ENCODE measurements around the gene NEK6. TPM values are rescaled to one million over a fixed set of nuclear protein-coding genes. Genes with fewer than 3 reads are reported as not detected.

The NEK6 gene
- total RNA-seq, 2 donors from 2014 or later = 77.8 to 83.4 TPM

- no peaks in the 10 kb centered on the region for H3K9me3 ChIP-seq
Observed at GRCh38 chr9:124333203-124333579, 75.4 kb downstream of the NEK6 start.

GRCh38 chr9:124334568-124335319 is 77.0 kb downstream of the NEK6 start:
- DNase-seq = no peak
- no peak overlapping the region for H3K9ac ChIP-seq (ENCODE audit: low read depth in 2 of 2, low read length in 2 of 2)
- intact Hi-C loops (cut with DNase I) = no loop called here
- H3K9me3 ChIP-seq = no peaks in the 10 kb centered on the region
- no peaks in the 10 kb centered on the region for H3K4me1 ChIP-seq
- H3K36me3 ChIP-seq = peaks cover 4% of the 10 kb centered on the region
- no peak for TF ChIP-seq CTCF (IDR thresholded peaks at IDR 0.05)
- no peak overlapping the region for H3K4me3 ChIP-seq
- no peak overlapping the region for H3K27ac ChIP-seq
- no peaks in the 10 kb centered on the region for H3K27me3 ChIP-seq

More at GRCh38 chr9:124333203-124333579, 75.4 kb downstream of the NEK6 start:
- H3K4me3 ChIP-seq = no peak overlapping the region
- intact Hi-C loops (cut with DNase I) = no loop called here
- DNase-seq = no peak
- no peaks in the 10 kb centered on the region for H3K4me1 ChIP-seq
- H3K9ac ChIP-seq (ENCODE audit: low read depth in 2 of 2, low read length in 2 of 2) = no peak overlapping the region
- peaks cover 10% of the 10 kb centered on the region for H3K36me3 ChIP-seq
- TF ChIP-seq CTCF (IDR thresholded peaks at IDR 0.05) = no peak
- no peak overlapping the region for H3K27ac ChIP-seq
- H3K27me3 ChIP-seq = no peaks in the 10 kb centered on the region

GRCh38 chr9:124335320-124335707 is 77.6 kb downstream of the NEK6 start:
- Histone ChIP-seq H3K4me1 (no peaks in the 10 kb centered on the region), H3K4me3 (no peak overlapping the region), H3K36me3 (peaks cover 4% of the 10 kb centered on the region), H3K27ac (no peak overlapping the region), H3K9me3 (no peaks in the 10 kb centered on the region), H3K27me3 (no peaks in the 10 kb centered on the region), H3K9ac (ENCODE audit: low read depth in 2 of 2, low read length in 2 of 2) (no peak overlapping the region)
- no peak for DNase-seq
- intact Hi-C loops (cut with DNase I) = no loop called here
- TF ChIP-seq CTCF (IDR thresholded peaks at IDR 0.05) = no peak

- intact Hi-C loops (cut with DNase I) = no loop called here
- DNase-seq = no peak
- Histone ChIP-seq H3K9me3 (no peaks in the 10 kb centered on the region), H3K27ac (no peak overlapping the region), H3K27me3 (no peaks in the 10 kb centered on the region), H3K4me1 (no peaks in the 10 kb centered on the region), H3K4me3 (no peak overlapping the region), H3K9ac (ENCODE audit: low read depth in 2 of 2, low read length in 2 of 2) (no peak overlapping the region), H3K36me3 (no peaks in the 10 kb centered on the region)
- no peak for TF ChIP-seq CTCF (IDR thresholded peaks at IDR 0.05)
Observed at GRCh38 chr9:124337562-124337961, 79.8 kb downstream of the NEK6 start.

GRCh38 chr9:124339603-124340146 is 81.9 kb downstream of the NEK6 start:
- no peak overlapping the region for H3K27ac ChIP-seq
- no peaks in the 10 kb centered on the region for H3K27me3 ChIP-seq
- H3K4me3 ChIP-seq = no peak overlapping the region
- no peaks in the 10 kb centered on the region for H3K9me3 ChIP-seq
- H3K36me3 ChIP-seq = no peaks in the 10 kb centered on the region
- intact Hi-C loops (cut with DNase I) = no loop called here
- DNase-seq = no peak
- TF ChIP-seq CTCF (IDR thresholded peaks at IDR 0.05) = no peak
- no peaks in the 10 kb centered on the region for H3K4me1 ChIP-seq
- no peak overlapping the region for H3K9ac ChIP-seq (ENCODE audit: low read depth in 2 of 2, low read length in 2 of 2)

Data from colonic mucosa (tissue), 4 donors.